Neural cell (in vitro differentiated cells): ENCODE data around the gene ATP5F1C.

Source experiments
- EP300 ChIP-seq: fragments of 450-650 bp; conservative IDR thresholded peaks from 2 replicates; pipeline ENCODE4 v1.6.1; 2014; ENCODE audit warnings: antibody characterized with exemption, mild to moderate bottlenecking, moderate library complexity; ENCODE audit not compliant: poor library complexity, severe bottlenecking
- EZH2 ChIP-seq: fragments of 200-600, 300-800 bp; shearing (Covaris generic), sonication (generic); IDR thresholded peaks from 2 replicates; pipeline ENCODE4 v1.6.1; 2014; ENCODE audit warnings: antibody characterized with exemption, low read length, borderline replicate concordance, mild to moderate bottlenecking; ENCODE audit not compliant: insufficient read depth, poor library complexity, severe bottlenecking
- POLR2AphosphoS5 ChIP-seq: IDR thresholded peaks from 2 replicates; pipeline ENCODE4 v1.6.1; 2012
- SMC3 ChIP-seq: fragments of 450-650 bp; conservative IDR thresholded peaks from 2 replicates; pipeline ENCODE4 v1.6.1; 2014; ENCODE audit warnings: antibody characterized with exemption, mild to moderate bottlenecking, moderate library complexity; ENCODE audit not compliant: poor library complexity
- TF ChIP-seq, protein P1 (sequence below): fragments of 450-650 bp; IDR thresholded peaks from 2 replicates; pipeline ENCODE4 v1.5.1; 2014; ENCODE audit warnings: antibody characterized with exemption, mild to moderate bottlenecking, moderate library complexity; ENCODE audit not compliant: poor library complexity, severe bottlenecking
- TF ChIP-seq, protein P2 (sequence below): IDR thresholded peaks from 2 replicates; pipeline ENCODE4 v1.6.1; 2012; ENCODE audit warnings: borderline replicate concordance

DNA sequence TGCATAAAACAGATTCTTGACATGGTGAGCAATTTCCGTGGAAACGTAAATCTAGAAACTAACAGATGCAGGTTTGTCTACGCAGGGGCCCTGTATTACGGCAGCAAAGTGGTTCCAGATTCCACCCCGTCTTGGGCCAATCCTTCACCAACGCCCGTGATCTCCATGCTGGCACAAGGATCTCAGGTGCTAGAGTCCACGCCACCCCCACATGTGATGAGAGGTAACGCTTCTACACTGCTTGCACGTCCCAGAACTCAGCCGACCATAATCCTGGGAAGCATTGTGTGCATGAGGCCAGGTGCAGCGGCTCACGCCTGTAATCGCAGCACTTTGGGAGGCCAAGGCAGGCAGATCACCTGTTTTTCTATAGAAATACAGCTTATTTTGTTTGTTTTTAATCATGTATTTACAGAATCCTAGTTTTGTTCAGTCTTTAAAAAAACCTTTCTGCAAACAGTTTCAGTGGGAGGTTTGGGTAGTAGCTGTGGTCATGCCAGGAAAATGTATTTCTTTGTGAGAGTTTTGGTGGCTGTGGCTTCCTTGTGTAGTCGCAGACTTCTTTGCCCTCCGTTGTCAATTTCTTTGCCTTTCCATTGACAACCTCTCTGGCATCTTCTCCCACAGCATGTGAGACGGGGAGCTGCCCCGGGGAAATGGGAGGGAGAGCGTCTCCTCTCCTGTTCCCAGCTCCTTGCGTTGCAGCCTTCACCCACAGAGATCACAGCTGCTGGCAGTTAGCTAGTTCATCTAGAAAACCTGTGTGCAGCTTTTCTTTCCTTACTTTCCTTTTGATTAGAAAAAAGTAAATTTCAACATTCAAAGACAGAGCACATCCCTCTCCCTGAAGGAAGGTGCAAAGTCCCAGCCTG lies 49.2 kb upstream of the ATP5F1C start:
- TF ChIP-seq, protein P1, sequence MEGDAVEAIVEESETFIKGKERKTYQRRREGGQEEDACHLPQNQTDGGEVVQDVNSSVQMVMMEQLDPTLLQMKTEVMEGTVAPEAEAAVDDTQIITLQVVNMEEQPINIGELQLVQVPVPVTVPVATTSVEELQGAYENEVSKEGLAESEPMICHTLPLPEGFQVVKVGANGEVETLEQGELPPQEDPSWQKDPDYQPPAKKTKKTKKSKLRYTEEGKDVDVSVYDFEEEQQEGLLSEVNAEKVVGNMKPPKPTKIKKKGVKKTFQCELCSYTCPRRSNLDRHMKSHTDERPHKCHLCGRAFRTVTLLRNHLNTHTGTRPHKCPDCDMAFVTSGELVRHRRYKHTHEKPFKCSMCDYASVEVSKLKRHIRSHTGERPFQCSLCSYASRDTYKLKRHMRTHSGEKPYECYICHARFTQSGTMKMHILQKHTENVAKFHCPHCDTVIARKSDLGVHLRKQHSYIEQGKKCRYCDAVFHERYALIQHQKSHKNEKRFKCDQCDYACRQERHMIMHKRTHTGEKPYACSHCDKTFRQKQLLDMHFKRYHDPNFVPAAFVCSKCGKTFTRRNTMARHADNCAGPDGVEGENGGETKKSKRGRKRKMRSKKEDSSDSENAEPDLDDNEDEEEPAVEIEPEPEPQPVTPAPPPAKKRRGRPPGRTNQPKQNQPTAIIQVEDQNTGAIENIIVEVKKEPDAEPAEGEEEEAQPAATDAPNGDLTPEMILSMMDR, result no peak
- TF ChIP-seq POLR2AphosphoS5 (no peak), EP300 (no peak), SMC3 (no peak), EZH2 (no peak)
- TF ChIP-seq, protein P2, sequence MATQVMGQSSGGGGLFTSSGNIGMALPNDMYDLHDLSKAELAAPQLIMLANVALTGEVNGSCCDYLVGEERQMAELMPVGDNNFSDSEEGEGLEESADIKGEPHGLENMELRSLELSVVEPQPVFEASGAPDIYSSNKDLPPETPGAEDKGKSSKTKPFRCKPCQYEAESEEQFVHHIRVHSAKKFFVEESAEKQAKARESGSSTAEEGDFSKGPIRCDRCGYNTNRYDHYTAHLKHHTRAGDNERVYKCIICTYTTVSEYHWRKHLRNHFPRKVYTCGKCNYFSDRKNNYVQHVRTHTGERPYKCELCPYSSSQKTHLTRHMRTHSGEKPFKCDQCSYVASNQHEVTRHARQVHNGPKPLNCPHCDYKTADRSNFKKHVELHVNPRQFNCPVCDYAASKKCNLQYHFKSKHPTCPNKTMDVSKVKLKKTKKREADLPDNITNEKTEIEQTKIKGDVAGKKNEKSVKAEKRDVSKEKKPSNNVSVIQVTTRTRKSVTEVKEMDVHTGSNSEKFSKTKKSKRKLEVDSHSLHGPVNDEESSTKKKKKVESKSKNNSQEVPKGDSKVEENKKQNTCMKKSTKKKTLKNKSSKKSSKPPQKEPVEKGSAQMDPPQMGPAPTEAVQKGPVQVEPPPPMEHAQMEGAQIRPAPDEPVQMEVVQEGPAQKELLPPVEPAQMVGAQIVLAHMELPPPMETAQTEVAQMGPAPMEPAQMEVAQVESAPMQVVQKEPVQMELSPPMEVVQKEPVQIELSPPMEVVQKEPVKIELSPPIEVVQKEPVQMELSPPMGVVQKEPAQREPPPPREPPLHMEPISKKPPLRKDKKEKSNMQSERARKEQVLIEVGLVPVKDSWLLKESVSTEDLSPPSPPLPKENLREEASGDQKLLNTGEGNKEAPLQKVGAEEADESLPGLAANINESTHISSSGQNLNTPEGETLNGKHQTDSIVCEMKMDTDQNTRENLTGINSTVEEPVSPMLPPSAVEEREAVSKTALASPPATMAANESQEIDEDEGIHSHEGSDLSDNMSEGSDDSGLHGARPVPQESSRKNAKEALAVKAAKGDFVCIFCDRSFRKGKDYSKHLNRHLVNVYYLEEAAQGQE, result no peak
